Heart left ventricle (tissue), 16 donors: ENCODE results near the gene RELT. TPM values are rescaled to one million over a fixed set of nuclear protein-coding genes. Genes with fewer than 3 reads are reported as not detected.
A peak's percentile ranks its signal among the peaks of the same experiment; 100 is the strongest.

Experiments used
- ATAC-seq, 4 donors: fragments of 200-7000 bp; cut with Tn5 transposase; one replicate each; pipeline ENCODE4 v1.9.1; 2020 to 2022; ENCODE audit warnings: moderate library complexity in 4 of 4, mild to moderate bottlenecking in 3 of 4, moderate number of reproducible peaks in 1 of 4
- DNase-seq, 5 donors: peaks; one replicate each; pipeline ENCODE4 v3.0.0-alpha.2; 2020
- H3K27ac ChIP-seq, 12 donors: fragments of 200-600 bp; sonication (generic) in 4 of 12; one replicate each; pipeline versions ENCODE4 v1.5.0 to v1.8.0; 2016 to 2022; ENCODE audit warnings: mild to moderate bottlenecking in 2 of 12
- H3K27me3 ChIP-seq, 9 donors: fragments of 200-600 bp; sonication (generic) in 2 of 9; one replicate each; pipeline versions ENCODE4 v1.5.1 to v1.8.0; 2016 to 2022; ENCODE audit warnings: mild to moderate bottlenecking in 3 of 9
- H3K36me3 ChIP-seq, 9 donors: fragments of 200-600 bp; sonication (generic) in 2 of 9; one replicate each; pipeline versions ENCODE4 v1.5.0 to v1.8.0; 2018 to 2022; ENCODE audit warnings: mild to moderate bottlenecking in 2 of 9
- H3K4me1 ChIP-seq, 12 donors: fragments of 200-600 bp; sonication (generic) in 4 of 12; one replicate each; pipeline versions ENCODE4 v1.5.0 to v1.8.0; 2016 to 2022; ENCODE audit warnings: mild to moderate bottlenecking in 3 of 12
- H3K4me3 ChIP-seq, 12 donors: fragments of 200-600 bp; sonication (generic) in 4 of 12; one replicate each; pipeline versions ENCODE4 v1.5.0 to v1.8.0; 2017 to 2022; ENCODE audit warnings: mild to moderate bottlenecking in 9 of 12, moderate library complexity in 4 of 12
- H3K9me3 ChIP-seq, 12 donors: fragments of 200-600 bp; sonication (generic) in 4 of 12; one replicate each; pipeline versions ENCODE4 v1.5.0 to v1.8.0; 2016 to 2022; ENCODE audit warnings: mild to moderate bottlenecking in 1 of 12
- POLR2A ChIP-seq, 2 donors: fragments of 450-650 bp; IDR thresholded peaks; one replicate each; pipeline ENCODE4 v1.6.1; 2017; ENCODE audit warnings: antibody characterized with exemption in 2 of 2, mild to moderate bottlenecking in 2 of 2, moderate library complexity in 2 of 2
- WGBS, 4 donors: extraction: QIAGEN DNeasy Blood & Tissue Kit in 2 of 4; methylation state at CpG; one replicate each; pipeline versions ENCODE4 v1.1.5 to v1.1.7; 2013 to 2018; 5-methylcytosine and 5-hydroxymethylcytosine counted together
- intact Hi-C, 10 donors: fragments of 100-400 bp; cut with DNase I; formaldehyde crosslinking; loops; one replicate each; pipeline versions ENCODE4 v1.11.1 to v1.14.2; 2022
- polyA plus RNA-seq, 2 donors: library from polyadenylated mRNA; stranded (reverse); fragments of 200-250 nt; gene quantifications; one replicate each; pipeline ENCODE4 v1.2.3, GENCODE V29; 2013
- total RNA-seq, 9 donors: library from RNA; depleted of rRNA in 2 of 9; stranded (reverse); fragments of >200 nt in 2 of 9; fragmentation: NEBNext Ultra II Directional in 3 of 9; extraction: Animal tissue kit (Norgen Biotek cat#: 25700) in 3 of 9; gene quantifications; one replicate each; pipeline versions ENCODE4 v1.1.0 to v1.2.4, GENCODE V29; 2016 to 2023
- TF ChIP-seq, protein P1 (sequence below), 12 donors: fragments of 200-600 bp; sonication (generic) in 4 of 12; IDR thresholded peaks; one replicate each; pipeline versions ENCODE4 v1.5.0 to v1.8.0; 2018 to 2022; ENCODE audit warnings: antibody characterized with exemption in 12 of 12, mild to moderate bottlenecking in 5 of 12
- donor health status: ischemic (EF 13 %, LVEDD 7.1; RV severe dilation, severe dysfunction).
- donor health status: healthy with polysubstance abuse.
- donor health status: DM: no; HTN: yes; CAD: no.
- donor health status: DM: no; HTN: no; CAD: no.
- donor health status: ischemic (EF 25% LVEDD 6.9; RV normal size, moderate dysfunction).
- donor health status: ischemic (EF 25% LVEDD 5.7; RV mildly dilated, moderate dysfunction).
- donor health status: healthy.
- donor health status: DM: yes; HTN: yes; CAD: no.
- donor health status: ischemic (EF 35%, LVEDD 5.7; RV mildly dilated, moderate dysfunction).
- donor health status: nonischemic (EF 11% LVEDD 7.7; RV severe dilation, severe dysfunction).
- donor health status: DM: yes; HTN: yes; CAD: no.
- donor health status: PGD.
- donor health status: ischemic (EF 29% LVEDD 5.4; RV normal size, mild dysfunction).
- donor health status: nonischemic (EF 23%, LVEDD 6.1; RV moderate dilation, normal function).

RELT gene
- total and polyA plus RNA-seq, 11 donors, result 1.0 to 13.9 (median 2.6) TPM

DNA sequence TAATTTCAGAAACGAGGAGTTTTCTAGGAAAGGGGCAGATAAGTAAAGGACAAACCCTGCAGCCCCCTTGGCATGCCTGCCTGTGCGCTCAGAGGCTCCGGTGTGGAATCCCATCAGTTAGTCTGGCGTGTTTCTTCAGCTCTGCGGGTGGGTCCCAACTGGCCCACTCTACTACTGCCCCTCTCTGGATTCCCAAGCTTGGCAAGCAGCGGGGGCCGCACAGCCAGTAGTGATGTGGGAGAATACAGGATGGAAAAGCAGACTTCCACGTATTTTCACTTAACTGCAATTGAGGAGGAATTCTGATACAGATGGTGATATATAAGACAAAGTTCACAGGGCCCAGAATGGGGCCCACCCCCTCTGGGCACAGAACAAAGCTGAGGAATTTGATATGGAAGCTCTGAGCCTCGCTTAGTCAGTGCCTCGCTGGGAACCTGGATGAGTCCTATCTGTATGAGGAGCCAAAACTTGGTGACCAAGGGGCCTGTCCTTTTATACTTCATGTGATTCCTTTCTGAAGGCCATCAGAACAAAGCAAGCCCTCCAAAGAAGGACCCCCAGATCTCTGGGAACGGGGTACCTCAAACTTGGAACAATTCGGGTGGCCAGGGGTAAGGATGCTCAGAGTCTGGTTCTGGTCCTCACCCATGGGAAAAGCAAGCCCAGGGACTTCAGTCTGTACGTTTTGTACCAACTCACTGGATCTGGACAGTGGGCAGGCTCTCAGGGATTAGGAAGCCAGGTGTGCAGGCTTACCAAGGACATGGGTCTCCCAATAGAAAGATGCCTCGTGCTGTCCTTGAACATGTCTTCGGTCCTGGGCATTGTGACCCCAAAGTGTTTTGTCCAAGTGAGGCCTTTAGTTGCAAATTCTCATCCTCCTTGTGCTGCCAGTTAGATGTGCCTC lies 26.0 kb downstream of the RELT start:
- TF ChIP-seq, protein P1, sequence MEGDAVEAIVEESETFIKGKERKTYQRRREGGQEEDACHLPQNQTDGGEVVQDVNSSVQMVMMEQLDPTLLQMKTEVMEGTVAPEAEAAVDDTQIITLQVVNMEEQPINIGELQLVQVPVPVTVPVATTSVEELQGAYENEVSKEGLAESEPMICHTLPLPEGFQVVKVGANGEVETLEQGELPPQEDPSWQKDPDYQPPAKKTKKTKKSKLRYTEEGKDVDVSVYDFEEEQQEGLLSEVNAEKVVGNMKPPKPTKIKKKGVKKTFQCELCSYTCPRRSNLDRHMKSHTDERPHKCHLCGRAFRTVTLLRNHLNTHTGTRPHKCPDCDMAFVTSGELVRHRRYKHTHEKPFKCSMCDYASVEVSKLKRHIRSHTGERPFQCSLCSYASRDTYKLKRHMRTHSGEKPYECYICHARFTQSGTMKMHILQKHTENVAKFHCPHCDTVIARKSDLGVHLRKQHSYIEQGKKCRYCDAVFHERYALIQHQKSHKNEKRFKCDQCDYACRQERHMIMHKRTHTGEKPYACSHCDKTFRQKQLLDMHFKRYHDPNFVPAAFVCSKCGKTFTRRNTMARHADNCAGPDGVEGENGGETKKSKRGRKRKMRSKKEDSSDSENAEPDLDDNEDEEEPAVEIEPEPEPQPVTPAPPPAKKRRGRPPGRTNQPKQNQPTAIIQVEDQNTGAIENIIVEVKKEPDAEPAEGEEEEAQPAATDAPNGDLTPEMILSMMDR (IDR thresholded peaks at IDR 0.05), result no peak
- TF ChIP-seq POLR2A (IDR thresholded peaks at IDR 0.05), result no peak
- intact Hi-C loops, result loop anchor here in 7 of 10 donors (2.0 to 10.0 kb wide), 5 partner anchors 193 to 260 kb away; partner anchors contain the start of gene FAM168A (in 4 of the 7)
- ATAC-seq (no peak), DNase-seq (no peak)
- no peak overlapping the region for H3K27ac ChIP-seq
- H3K4me3 ChIP-seq, result no peak overlapping the region
- 88 to 92% (median 90%) methylated on average over 15 of the region's 15 CpGs for WGBS, 4 donors
- peaks cover 0 to 47% (median 16%) of the 10 kb centered on the region in 9 donors for H3K36me3 ChIP-seq
- H3K4me1 ChIP-seq, result peaks cover 0 to 29% (median 18%) of the 10 kb centered on the region in 12 donors
- no peaks in the 10 kb centered on the region for H3K27me3 ChIP-seq
- no peaks in the 10 kb centered on the region for H3K9me3 ChIP-seq

DNA sequence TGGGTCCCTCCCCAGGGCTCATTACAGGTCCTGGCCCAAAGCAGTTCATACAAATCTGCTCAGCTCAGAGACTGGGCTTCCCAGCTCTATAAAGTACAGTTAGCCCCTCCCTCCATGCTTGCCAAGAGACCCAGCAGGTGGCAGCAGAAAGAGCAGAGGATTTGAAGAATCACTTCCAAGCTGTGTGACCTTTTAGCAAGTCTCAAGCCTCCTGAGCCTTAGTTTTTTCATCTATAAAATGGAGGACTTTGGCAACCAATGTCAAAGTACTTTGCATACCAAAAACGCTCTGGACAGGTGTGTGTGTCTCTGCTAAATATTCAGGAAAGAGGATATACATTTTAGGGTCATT lies 26.6 kb downstream of the RELT start:
- Histone ChIP-seq H3K27me3 (no peaks in the 10 kb centered on the region), H3K4me3 (no peak overlapping the region), H3K9me3 (no peaks in the 10 kb centered on the region), H3K4me1 (peaks cover 0 to 29% (median 18%) of the 10 kb centered on the region in 12 donors), H3K27ac (no peak overlapping the region), H3K36me3 (peaks cover 0 to 47% (median 18%) of the 10 kb centered on the region in 9 donors)
- 85 to 92% (median 89%) methylated on average over 1 of the region's 1 CpG for WGBS, 4 donors
- no peak for TF ChIP-seq POLR2A (IDR thresholded peaks at IDR 0.05)
- TF ChIP-seq, protein P1 (IDR thresholded peaks at IDR 0.05), result peak in 3 of 12 donors; percentile 9 to 18 (median 12)
- ATAC-seq (no peak), DNase-seq (no peak)
- intact Hi-C loops, result loop anchor here in 7 of 10 donors (2.0 to 10.0 kb wide), 5 partner anchors 192 to 259 kb away; partner anchors contain the start of gene FAM168A (in 4 of the 7)

DNA sequence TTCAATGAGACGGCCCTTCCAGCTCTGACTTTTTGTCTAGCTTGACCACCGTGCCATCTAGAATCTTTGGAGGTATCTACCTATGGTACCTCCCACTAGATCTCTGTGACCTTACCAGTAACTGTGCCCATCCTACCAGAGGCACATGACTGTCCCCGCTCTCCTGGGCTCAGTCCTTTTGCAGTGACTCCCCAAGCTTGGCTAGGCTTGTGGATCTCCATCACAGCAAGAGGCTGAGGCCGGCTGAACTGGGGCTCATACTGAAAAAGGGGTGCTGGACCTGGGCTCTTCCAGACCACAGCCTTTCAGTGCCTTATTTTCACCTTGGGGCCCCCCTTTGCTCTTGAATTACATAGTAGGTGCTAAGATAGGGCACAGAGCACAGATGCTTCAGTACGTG lies 27.3 kb downstream of the RELT start:
- no peaks in the 10 kb centered on the region for H3K9me3 ChIP-seq
- H3K36me3 ChIP-seq, result peaks cover 0 to 47% (median 19%) of the 10 kb centered on the region in 9 donors
- H3K4me3 ChIP-seq, result no peak overlapping the region
- H3K27me3 ChIP-seq, result no peaks in the 10 kb centered on the region
- peak overlapping the region in 8 of 12 donors; percentile 4 to 68 (median 24) for H3K27ac ChIP-seq
- WGBS, 4 donors, result 85 to 92% (median 89%) methylated on average over 5 of the region's 5 CpGs
- ATAC-seq (peak in 2 of 4 donors; percentile 2 to 9), DNase-seq (no peak)
- TF ChIP-seq, protein P1 (IDR thresholded peaks at IDR 0.05), result no peak
- intact Hi-C loops, result loop anchor here in 7 of 10 donors (2.0 to 10.0 kb wide), 5 partner anchors 191 to 259 kb away; partner anchors contain the start of gene FAM168A (in 4 of the 7)
- peaks cover 0 to 23% (median 15%) of the 10 kb centered on the region in 12 donors for H3K4me1 ChIP-seq

DNA sequence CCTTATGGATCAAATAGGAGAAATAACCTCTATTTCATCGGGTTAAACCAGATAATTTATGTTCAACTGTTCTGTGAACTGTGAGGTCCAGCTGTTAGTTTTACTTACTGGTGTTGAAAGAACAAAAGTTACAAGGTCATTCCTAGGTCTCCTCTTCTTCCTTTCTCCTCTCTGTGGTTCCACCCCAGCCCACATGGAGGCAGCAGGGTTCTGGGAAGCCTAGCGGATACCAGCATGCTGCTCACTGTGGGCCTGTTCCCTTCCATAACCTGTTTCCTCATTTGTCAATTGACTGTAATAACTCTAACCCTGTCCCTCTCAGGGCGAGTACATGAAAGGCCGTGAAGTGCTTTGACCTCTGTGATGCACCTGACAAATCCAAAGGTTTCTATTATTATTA lies 27.8 kb downstream of the RELT start:
- Histone ChIP-seq H3K4me1 (peaks cover 0 to 18% (median 11%) of the 10 kb centered on the region in 12 donors), H3K27ac (peak overlapping the region in 8 of 12 donors; percentile 4 to 68 (median 24)), H3K4me3 (no peak overlapping the region), H3K36me3 (peaks cover 0 to 50% (median 22%) of the 10 kb centered on the region in 9 donors), H3K27me3 (no peaks in the 10 kb centered on the region), H3K9me3 (no peaks in the 10 kb centered on the region)
- ATAC-seq (peak; percentile 80 to 92 (median 88)), DNase-seq (peak; percentile 73 to 85 (median 79))
- intact Hi-C loops, result loop anchor here (1.0 to 10.0 kb wide), 9 partner anchors 191 to 259 kb away; partner anchors contain the start of gene FAM168A (in 5 of the 10)
- WGBS, 4 donors, result 38 to 60% (median 44%) methylated on average over 4 of the region's 4 CpGs
- no peak for TF ChIP-seq POLR2A (IDR thresholded peaks at IDR 0.05)
- TF ChIP-seq, protein P1 (IDR thresholded peaks at IDR 0.05), result peak; percentile 62 to 89 (median 80)
